Adrenal gland (tissue), 12 donors: ENCODE results near the gene GGTA1. TPM values are rescaled to one million over a fixed set of nuclear protein-coding genes. Genes with fewer than 3 reads are reported as not detected.

Experiments
- DNase-seq, 7 donors: peaks; one replicate each; pipeline ENCODE4 v3.0.0-alpha.2; 2019 to 2020
- H3K27ac ChIP-seq, 5 donors: fragments of 200-600 bp; sonication (generic) in 4 of 5; 1 replicate in 3 of 5; 2 replicates in 2 of 5; pipeline versions ENCODE4 v1.5.1 to v1.8.0; 2016 to 2020; ENCODE audit warnings: mild to moderate bottlenecking in 1 of 5
- H3K27me3 ChIP-seq: fragments of 200-600 bp; 2 replicates; pipeline ENCODE4 v1.8.0; 2021
- H3K36me3 ChIP-seq, 2 donors: fragments of 200-600 bp; replicated peaks in 1 of 2; 1 replicate in 1 of 2; 2 replicates in 1 of 2; pipeline versions ENCODE4 v1.5.1 to v1.8.0; 2018 to 2022
- H3K4me1 ChIP-seq, 2 donors: fragments of 200-600 bp; replicated peaks in 1 of 2; 1 replicate in 1 of 2; 2 replicates in 1 of 2; pipeline versions ENCODE4 v1.5.1 to v1.8.0; 2018 to 2021
- H3K4me3 ChIP-seq, 4 donors: fragments of 200-600 bp; sonication (generic) in 3 of 4; one replicate each; pipeline ENCODE4 v1.5.1; 2016 to 2018
- H3K9me3 ChIP-seq, 3 donors: fragments of 200-600 bp; sonication (generic) in 1 of 3; replicated peaks in 1 of 3; 1 replicate in 2 of 3; 2 replicates in 1 of 3; pipeline versions ENCODE4 v1.5.1 to v1.8.0; 2016 to 2021
- CTCF ChIP-seq, 6 experiments: fragments of 450-650 bp in 4 of 6; fragments of 200-600 bp in 2 of 6; sonication (generic) in 1 of 6; IDR thresholded peaks; 1 replicate in 5 of 6; 2 replicates in 1 of 6; pipeline versions ENCODE4 v1.5.1 to v1.8.0; 2016 to 2021; ENCODE audit warnings: antibody characterized with exemption in 6 of 6, mild to moderate bottlenecking in 2 of 6, moderate library complexity in 1 of 6
- POLR2A ChIP-seq, 2 donors: fragments of 450-650 bp; IDR thresholded peaks; one replicate each; pipeline ENCODE4 v1.6.1; 2017; ENCODE audit warnings: antibody characterized with exemption in 2 of 2, mild to moderate bottlenecking in 2 of 2, moderate library complexity in 1 of 2
- WGBS, 4 donors: extraction: QIAGEN DNeasy Blood & Tissue Kit in 2 of 4; methylation state at CpG; one replicate each; pipeline versions ENCODE4 v1.1.5 to v1.1.7; 2013 to 2017; 5-methylcytosine and 5-hydroxymethylcytosine counted together
- intact Hi-C, 2 donors: fragments of 100-400 bp; cut with DNase I; formaldehyde crosslinking; loops; one replicate each; pipeline versions ENCODE4 v1.14.1 to v1.15.0; 2022 to 2023
- polyA plus RNA-seq, 3 donors: library from polyadenylated mRNA; stranded (reverse); fragments of 200-250 nt in 2 of 3; fragments of 350-450 nt in 1 of 3; fragmentation: Illumina TruSeq in 1 of 3; extraction: RNeasy Lipid Tissue Mini Kit (QIAGEN cat#74804) in 1 of 3; gene quantifications; one replicate each; pipeline ENCODE4 v1.2.3, GENCODE V29; 2013 to 2014
- total RNA-seq, 9 donors: library from RNA; depleted of rRNA in 4 of 9; stranded (reverse); fragments of >200 nt in 4 of 9; fragments of 120-200 nt in 1 of 9; fragmentation: NEBNext Ultra II Directional in 1 of 9; extraction: Animal tissue kit (Norgen Biotek cat#: 25700) in 1 of 9; gene quantifications; one replicate each; pipeline versions ENCODE4 v1.1.0 to v1.2.4, GENCODE V29; 2013 to 2023
- donor health status: healthy with polysubstance abuse.
- donor health status: Bipolar disorder and iron deficiency.
- donor health status: DM: yes; HTN: yes; CAD: no.
- donor health status: DM: no; HTN: no; CAD: no.
- donor health status: DM: no; HTN: no; CAD: no.
- donor health status: DM: yes; HTN: yes; CAD: no.

GGTA1 gene
- total and polyA plus RNA-seq, 12 donors = 1.5 to 34.1 (median 8.7) TPM

- no peak for TF ChIP-seq POLR2A (IDR thresholded peaks at IDR 0.05)
- no peak for TF ChIP-seq CTCF (IDR thresholded peaks at IDR 0.05)
Observed at GRCh38 chr9:121411993-121412392, 87.7 kb downstream of the GGTA1 start.

GRCh38 chr9:121405899-121406298 is 93.7 kb downstream of the GGTA1 start:
- no peaks in the 10 kb centered on the region for H3K9me3 ChIP-seq
- TF ChIP-seq CTCF (IDR thresholded peaks at IDR 0.05) (no peak), POLR2A (IDR thresholded peaks at IDR 0.05) (no peak)
- no peaks in the 10 kb centered on the region for H3K4me1 ChIP-seq
- H3K27me3 ChIP-seq = no peaks in the 10 kb centered on the region
- no peak overlapping the region for H3K4me3 ChIP-seq
- no peak overlapping the region for H3K27ac ChIP-seq
- intact Hi-C loops = no loop called here
- H3K36me3 ChIP-seq = no peaks in the 10 kb centered on the region
- WGBS, 4 donors = 45 to 94% (median 83%) methylated on average over 1 of the region's 1 CpG
- DNase-seq = no peak

More at GRCh38 chr9:121411993-121412392, 87.7 kb downstream of the GGTA1 start:
- WGBS, 4 donors = 72 to 97% (median 80%) methylated on average over 3 of the region's 3 CpGs
- Histone ChIP-seq H3K4me3 (no peak overlapping the region), H3K4me1 (no peaks in the 10 kb centered on the region), H3K27ac (no peak overlapping the region), H3K9me3 (no peaks in the 10 kb centered on the region), H3K27me3 (no peaks in the 10 kb centered on the region), H3K36me3 (no peaks in the 10 kb centered on the region)
- intact Hi-C loops = no loop called here
- DNase-seq = no peak

Other genes with a start within 250 kb of the GGTA1 start
- gene GSN, start 231.7 kb downstream of the GGTA1 start, total RNA-seq = 100 to 1,000 TPM; 143 to 735 (median 308) TPM
- gene GSN, start 231.7 kb downstream of the GGTA1 start, polyA plus RNA-seq = 100 to 1,000 TPM in 2 of 3 donors, 10 to 100 TPM in 1; 78.5 to 432 (median 180) TPM
- gene STOM, start 129.6 kb downstream of the GGTA1 start, total RNA-seq = 100 to 1,000 TPM; 104 to 427 (median 218) TPM
- 100 to 1,000 TPM; 134 to 191 (median 158) TPM for gene STOM, start 129.6 kb downstream of the GGTA1 start, polyA plus RNA-seq
- 10 to 100 TPM; 12.0 to 52.2 (median 46.8) TPM for gene DAB2IP, start 151.8 kb upstream of the GGTA1 start, total RNA-seq
- gene DAB2IP, start 151.8 kb upstream of the GGTA1 start, polyA plus RNA-seq = 10 to 100 TPM; 13.2 to 47.7 (median 20.3) TPM